IPS-15b (cell line): Measurements from ENCODE around the gene SLC17A9.

Experiments used
- H3K27me3 ChIP-seq: one replicate; pipeline ENCODE4 v1.6.1; 2013; ENCODE audit warnings: low read length; ENCODE audit not compliant: control insufficient read depth, insufficient read depth
- H3K36me3 ChIP-seq: one replicate; pipeline ENCODE4 v1.6.1; 2013; ENCODE audit warnings: low read length; ENCODE audit not compliant: control insufficient read depth, insufficient read depth
- H3K4me1 ChIP-seq: one replicate; pipeline ENCODE4 v1.6.1; 2013; ENCODE audit warnings: mild to moderate bottlenecking, low read length; ENCODE audit not compliant: control insufficient read depth, insufficient read depth
- H3K4me3 ChIP-seq: one replicate; pipeline ENCODE4 v1.5.1; 2013; ENCODE audit warnings: low read depth, low read length
- H3K9ac ChIP-seq: one replicate; pipeline ENCODE4 v1.6.1; 2013; ENCODE audit warnings: low read depth, mild to moderate bottlenecking, low read length
- H3K9me3 ChIP-seq: one replicate; pipeline ENCODE4 v1.6.1; 2013; ENCODE audit warnings: mild to moderate bottlenecking, low read length; ENCODE audit not compliant: control insufficient read depth, insufficient read depth

Gene SLC17A9

GRCh38 chr20:62989201-62989601 is 36.7 kb downstream of the SLC17A9 start:
- Histone ChIP-seq H3K36me3 (no peaks in the 10 kb centered on the region), H3K4me3 (no peak overlapping the region), H3K27me3 (no peaks in the 10 kb centered on the region)

GRCh38 chr20:62990306-62990825 is 37.9 kb downstream of the SLC17A9 start:
- Histone ChIP-seq H3K4me3 (no peak overlapping the region), H3K9ac (no peak overlapping the region), H3K36me3 (no peaks in the 10 kb centered on the region), H3K4me1 (peaks cover 6% of the 10 kb centered on the region), H3K27me3 (no peaks in the 10 kb centered on the region), H3K9me3 (no peaks in the 10 kb centered on the region)

More at GRCh38 chr20:62989201-62989601, 36.7 kb downstream of the SLC17A9 start:
- H3K4me1 ChIP-seq = peaks cover 6% of the 10 kb centered on the region
- no peak overlapping the region for H3K9ac ChIP-seq
- no peaks in the 10 kb centered on the region for H3K9me3 ChIP-seq

GRCh38 chr20:62991196-62991807 is 38.8 kb downstream of the SLC17A9 start:
- no peaks in the 10 kb centered on the region for H3K27me3 ChIP-seq
- H3K4me1 ChIP-seq = peaks cover 6% of the 10 kb centered on the region
- H3K9me3 ChIP-seq = no peaks in the 10 kb centered on the region
- H3K4me3 ChIP-seq = no peak overlapping the region
- no peaks in the 10 kb centered on the region for H3K36me3 ChIP-seq
- H3K9ac ChIP-seq = no peak overlapping the region

- Histone ChIP-seq H3K9me3 (no peaks in the 10 kb centered on the region), H3K4me3 (no peak overlapping the region), H3K9ac (no peak overlapping the region), H3K36me3 (no peaks in the 10 kb centered on the region), H3K27me3 (no peaks in the 10 kb centered on the region), H3K4me1 (peaks cover 3% of the 10 kb centered on the region)
These were observed 39.4 kb downstream of the SLC17A9 start for GRCh38 chr20:62991863-62992262.

GRCh38 chr20:62993856-62994494 is 41.5 kb downstream of the SLC17A9 start:
- H3K27me3 ChIP-seq = no peaks in the 10 kb centered on the region
- no peaks in the 10 kb centered on the region for H3K36me3 ChIP-seq
- H3K4me1 ChIP-seq = no peaks in the 10 kb centered on the region
- H3K9me3 ChIP-seq = no peaks in the 10 kb centered on the region
- no peak overlapping the region for H3K4me3 ChIP-seq
- H3K9ac ChIP-seq = no peak overlapping the region

- Histone ChIP-seq H3K9ac (no peak overlapping the region), H3K36me3 (no peaks in the 10 kb centered on the region), H3K27me3 (no peaks in the 10 kb centered on the region), H3K4me3 (no peak overlapping the region), H3K4me1 (no peaks in the 10 kb centered on the region), H3K9me3 (no peaks in the 10 kb centered on the region)
These were observed 42.4 kb downstream of the SLC17A9 start for GRCh38 chr20:62994869-62995281.

- Histone ChIP-seq H3K9me3 (no peaks in the 10 kb centered on the region), H3K4me3 (no peak overlapping the region), H3K4me1 (no peaks in the 10 kb centered on the region), H3K27me3 (no peaks in the 10 kb centered on the region), H3K9ac (no peak overlapping the region), H3K36me3 (no peaks in the 10 kb centered on the region)
These were observed 43.0 kb downstream of the SLC17A9 start for GRCh38 chr20:62995481-62995880.

GRCh38 chr20:62995898-62996595 is 43.5 kb downstream of the SLC17A9 start:
- Histone ChIP-seq H3K27me3 (no peaks in the 10 kb centered on the region), H3K9me3 (no peaks in the 10 kb centered on the region), H3K4me3 (no peak overlapping the region), H3K9ac (no peak overlapping the region), H3K36me3 (no peaks in the 10 kb centered on the region), H3K4me1 (peaks cover 3% of the 10 kb centered on the region)

GRCh38 chr20:62996596-62996982 is 44.1 kb downstream of the SLC17A9 start:
- no peaks in the 10 kb centered on the region for H3K9me3 ChIP-seq
- no peak overlapping the region for H3K4me3 ChIP-seq
- H3K4me1 ChIP-seq = peaks cover 4% of the 10 kb centered on the region
- H3K9ac ChIP-seq = no peak overlapping the region
- H3K27me3 ChIP-seq = no peaks in the 10 kb centered on the region
- H3K36me3 ChIP-seq = no peaks in the 10 kb centered on the region

- Histone ChIP-seq H3K9ac (no peak overlapping the region), H3K4me3 (no peak overlapping the region), H3K9me3 (no peaks in the 10 kb centered on the region), H3K4me1 (peaks cover 4% of the 10 kb centered on the region), H3K36me3 (no peaks in the 10 kb centered on the region), H3K27me3 (peaks cover 2% of the 10 kb centered on the region)
These were observed 45.0 kb downstream of the SLC17A9 start for GRCh38 chr20:62997417-62998035.

GRCh38 chr20:62998449-62998848 is 45.9 kb downstream of the SLC17A9 start:
- no peak overlapping the region for H3K9ac ChIP-seq
- H3K36me3 ChIP-seq = no peaks in the 10 kb centered on the region
- peaks cover 4% of the 10 kb centered on the region for H3K4me1 ChIP-seq
- H3K27me3 ChIP-seq = peaks cover 9% of the 10 kb centered on the region
- H3K9me3 ChIP-seq = no peaks in the 10 kb centered on the region
- H3K4me3 ChIP-seq = no peak overlapping the region
